GM21723 (cell line): ENCODE results near the gene PDXP.
"Not testable (repeated sequence)": the region's sequence is repeated elsewhere in the genome, so short reads cannot be mapped to it uniquely, and the experiment has no call there.

Experiments
- ATAC-seq: cut with Tn5 transposase; IDR thresholded peaks from one replicate; pipeline ENCODE4 v1.9.1; 2021; ENCODE audit warnings: mild to moderate bottlenecking, moderate library complexity; ENCODE audit not compliant: unreplicated experiment

Gene PDXP

GRCh38 chr22:37672920-37673455, 14.5 kb downstream of the PDXP start:
- ATAC-seq, result no peak

- ATAC-seq, result no peak
Observed at GRCh38 chr22:37674248-37674647, 15.7 kb downstream of the PDXP start.

DNA sequence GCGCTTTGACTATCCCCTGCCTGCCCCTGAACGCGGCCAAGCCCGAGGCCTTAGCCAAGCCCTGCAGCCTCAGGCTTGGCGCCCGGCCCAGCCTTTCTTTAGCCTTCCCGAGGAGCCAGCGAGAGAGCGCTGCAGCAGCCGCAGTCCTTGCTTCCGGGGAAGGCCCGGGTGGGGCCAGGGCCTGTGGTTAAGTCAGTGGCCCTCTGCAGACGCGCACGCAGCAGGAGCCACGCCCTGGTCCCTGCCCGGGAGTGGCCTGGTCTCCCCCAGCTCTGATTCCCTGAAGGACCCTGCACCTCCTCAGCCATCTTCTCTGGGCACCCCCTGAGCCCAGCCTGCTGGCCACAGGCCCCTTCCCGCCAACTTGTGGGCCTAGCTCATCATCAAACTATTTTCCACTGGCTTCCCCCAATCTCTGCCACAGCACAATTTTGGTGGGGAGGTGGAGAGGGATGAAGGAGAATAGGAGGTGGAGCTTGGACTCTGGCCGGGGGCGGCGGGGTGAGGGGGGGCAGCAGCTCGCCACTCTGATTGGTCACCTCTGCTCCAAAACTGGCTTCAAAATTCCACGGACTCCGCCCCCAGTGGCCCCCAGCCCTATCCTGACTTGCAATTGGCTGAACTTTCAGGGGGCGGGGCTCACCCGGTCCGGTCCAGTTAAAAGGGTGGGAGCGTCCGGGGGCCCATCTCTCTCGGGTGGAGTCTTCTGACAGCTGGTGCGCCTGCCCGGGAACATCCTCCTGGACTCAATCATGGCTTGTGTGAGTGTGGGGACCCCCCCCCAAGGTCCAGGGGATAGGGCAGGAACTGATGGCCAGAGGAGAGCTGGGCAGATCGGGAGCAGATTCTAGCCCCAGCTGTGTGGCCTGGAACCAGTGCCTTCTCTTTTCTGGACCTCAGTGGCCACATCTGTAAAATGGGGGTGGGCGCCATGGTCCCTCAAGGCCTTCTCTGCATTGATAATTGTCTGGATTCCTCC, 16.7 kb downstream of the PDXP start, which contains the start of gene LGALS1:
TSS of gene LGALS1 (plus strand) at position 686 of the 979 bp plus-strand sequence. CDS start at position 753, 67 bp downstream.
- ATAC-seq, result peak; percentile 46

DNA sequence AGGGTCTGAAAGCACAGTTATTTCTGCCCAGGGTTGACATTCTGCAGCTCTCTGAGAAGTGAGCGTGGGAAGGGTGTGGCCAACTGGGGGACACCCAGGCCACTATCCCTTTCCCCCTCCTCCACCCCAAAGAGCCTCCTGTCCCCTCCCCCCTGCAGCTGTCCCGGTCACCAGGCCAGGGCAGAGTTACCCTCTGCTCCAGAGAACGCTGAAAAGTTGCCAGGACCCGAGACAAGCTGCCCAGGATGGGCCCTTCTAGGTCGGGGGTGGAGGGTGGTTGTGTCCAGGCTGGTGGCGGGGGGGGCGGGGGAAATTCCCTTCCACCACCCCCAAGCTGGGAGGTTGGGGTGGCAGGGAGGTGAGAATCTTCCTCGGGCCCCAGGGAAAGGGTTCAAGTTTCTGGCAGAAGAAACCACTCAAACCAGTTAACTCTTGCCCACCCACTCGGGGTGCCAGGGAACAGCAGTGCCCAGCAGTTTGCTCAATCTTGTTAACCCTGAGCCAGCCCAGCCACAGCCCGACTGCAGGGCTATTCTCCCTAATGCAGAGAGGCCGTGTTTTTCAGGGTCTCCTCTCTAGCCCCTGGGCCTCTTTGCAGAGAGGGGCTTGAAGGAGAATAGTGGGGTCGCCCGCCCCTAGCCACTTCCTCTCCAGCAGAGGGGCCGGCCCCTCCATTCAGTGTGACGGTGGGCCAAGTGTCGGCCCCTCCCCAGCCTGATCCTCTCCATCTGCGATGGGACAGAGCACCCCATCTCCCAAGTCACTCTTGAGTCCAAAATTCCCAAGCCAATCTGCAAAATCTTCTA, 17.6 kb downstream of the PDXP start:
- ATAC-seq, result peak; percentile 4

GRCh38 chr22:37676736-37677492, 18.4 kb downstream of the PDXP start:
- peak; percentile 44 for ATAC-seq

DNA sequence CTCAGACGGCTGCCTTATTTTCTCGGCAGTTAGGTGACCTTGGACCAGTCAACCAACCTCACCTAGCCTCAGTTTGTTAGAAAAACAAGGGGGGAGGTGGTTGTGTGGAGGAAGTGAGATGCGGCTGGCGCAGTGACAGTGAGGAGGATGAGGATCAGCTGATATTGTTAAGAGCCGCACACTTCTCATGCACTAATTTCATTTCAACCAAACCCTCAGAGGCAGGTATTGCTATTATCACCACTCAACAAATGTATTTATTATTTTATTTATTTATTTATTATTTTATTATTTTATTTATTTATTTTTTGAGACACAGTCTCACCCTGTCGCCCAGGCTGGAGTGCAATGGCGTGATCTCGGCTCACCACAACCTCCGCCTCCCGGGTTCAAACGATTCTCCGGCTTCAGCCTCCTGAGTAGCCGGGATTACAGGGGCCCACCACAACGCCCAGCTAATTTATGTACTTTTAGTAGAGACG, 19.0 kb downstream of the PDXP start:
- no peak for ATAC-seq

DNA sequence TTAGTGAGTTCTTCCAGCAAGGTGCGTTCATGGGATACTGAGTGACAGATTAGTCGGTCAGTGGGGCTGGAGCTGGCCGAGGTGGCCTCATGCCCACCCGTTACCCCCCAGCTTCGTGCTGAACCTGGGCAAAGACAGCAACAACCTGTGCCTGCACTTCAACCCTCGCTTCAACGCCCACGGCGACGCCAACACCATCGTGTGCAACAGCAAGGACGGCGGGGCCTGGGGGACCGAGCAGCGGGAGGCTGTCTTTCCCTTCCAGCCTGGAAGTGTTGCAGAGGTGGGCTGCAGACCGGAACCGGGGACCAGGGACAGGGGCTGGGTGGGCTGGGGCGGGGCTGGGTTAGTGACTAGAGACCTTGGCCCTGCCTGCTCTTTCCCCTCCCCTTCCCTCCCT, 19.8 kb downstream of the PDXP start:
- ATAC-seq, result no peak

DNA sequence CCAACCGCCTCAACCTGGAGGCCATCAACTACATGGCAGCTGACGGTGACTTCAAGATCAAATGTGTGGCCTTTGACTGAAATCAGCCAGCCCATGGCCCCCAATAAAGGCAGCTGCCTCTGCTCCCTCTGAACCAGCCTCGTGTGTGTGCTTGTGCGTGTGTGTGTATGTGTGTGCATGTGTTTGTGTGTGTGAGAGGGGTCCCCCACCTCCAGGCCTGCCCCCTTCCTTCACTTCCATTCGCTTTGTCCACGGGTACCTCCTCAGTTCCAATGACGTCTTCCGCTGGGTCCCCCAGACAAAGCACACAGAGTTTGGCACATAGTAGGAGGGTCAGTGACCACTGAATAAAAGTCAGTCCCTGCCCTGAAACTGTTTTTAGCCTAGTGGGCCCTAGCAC, 21.1 kb downstream of the PDXP start:
- ATAC-seq, result no peak

DNA sequence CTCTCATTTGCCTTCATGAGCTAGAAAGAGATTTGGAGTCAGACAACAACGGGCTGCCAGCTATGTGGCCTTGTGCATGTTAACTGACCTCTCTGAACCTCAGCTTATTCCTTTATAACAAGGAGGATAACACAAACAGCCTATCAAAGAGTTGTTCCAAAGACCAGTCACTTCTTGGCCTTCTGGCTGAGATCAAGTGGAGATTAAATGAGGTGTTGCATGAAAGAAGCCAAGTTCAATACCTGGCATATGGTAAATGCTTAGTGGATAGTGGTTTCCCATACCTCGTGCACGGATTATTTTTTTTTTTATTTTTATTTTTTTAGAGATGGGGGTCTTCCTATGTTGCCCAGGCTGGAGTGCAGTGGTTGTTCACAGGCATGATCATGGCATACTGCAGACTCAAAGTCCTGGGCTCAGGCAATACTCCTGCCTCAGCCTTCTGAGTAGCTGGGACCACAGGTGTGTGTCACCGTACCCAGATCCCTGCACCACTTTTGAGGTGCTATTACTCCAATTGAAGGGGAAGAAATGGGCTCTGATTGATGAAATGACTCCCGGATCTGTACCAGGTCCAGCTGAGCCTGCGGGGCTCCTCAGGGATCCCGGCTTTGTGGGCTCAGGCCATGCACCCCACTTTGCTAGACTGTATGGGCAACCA, 21.8 kb downstream of the PDXP start:
- ATAC-seq, result no peak

GRCh38 chr22:37681001-37681424, 22.5 kb downstream of the PDXP start:
- no peak for ATAC-seq

DNA sequence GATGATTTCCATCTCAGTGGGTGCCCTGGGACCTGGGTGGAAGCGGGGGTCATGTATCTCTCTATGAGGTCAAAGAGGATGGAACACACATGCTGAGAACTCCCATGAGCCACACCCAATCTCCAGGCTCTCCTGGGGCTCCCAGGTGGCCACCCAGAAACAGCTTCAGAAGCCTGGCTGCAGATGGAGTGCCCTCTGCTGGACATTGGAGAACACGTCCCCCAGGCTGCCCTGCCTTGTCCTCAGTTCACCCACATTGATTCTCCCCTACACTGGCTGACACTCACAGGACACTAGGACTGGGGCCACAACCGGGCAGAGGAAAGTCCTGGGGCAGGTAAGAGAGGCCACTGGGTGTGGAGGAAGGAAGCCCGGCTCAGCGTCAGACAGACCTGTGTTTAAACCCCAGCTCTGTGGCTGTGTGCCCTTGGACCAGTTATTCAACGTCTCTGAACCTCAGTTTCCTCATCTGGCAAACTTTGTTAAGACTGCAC, 23.1 kb downstream of the PDXP start:
- no peak for ATAC-seq

DNA sequence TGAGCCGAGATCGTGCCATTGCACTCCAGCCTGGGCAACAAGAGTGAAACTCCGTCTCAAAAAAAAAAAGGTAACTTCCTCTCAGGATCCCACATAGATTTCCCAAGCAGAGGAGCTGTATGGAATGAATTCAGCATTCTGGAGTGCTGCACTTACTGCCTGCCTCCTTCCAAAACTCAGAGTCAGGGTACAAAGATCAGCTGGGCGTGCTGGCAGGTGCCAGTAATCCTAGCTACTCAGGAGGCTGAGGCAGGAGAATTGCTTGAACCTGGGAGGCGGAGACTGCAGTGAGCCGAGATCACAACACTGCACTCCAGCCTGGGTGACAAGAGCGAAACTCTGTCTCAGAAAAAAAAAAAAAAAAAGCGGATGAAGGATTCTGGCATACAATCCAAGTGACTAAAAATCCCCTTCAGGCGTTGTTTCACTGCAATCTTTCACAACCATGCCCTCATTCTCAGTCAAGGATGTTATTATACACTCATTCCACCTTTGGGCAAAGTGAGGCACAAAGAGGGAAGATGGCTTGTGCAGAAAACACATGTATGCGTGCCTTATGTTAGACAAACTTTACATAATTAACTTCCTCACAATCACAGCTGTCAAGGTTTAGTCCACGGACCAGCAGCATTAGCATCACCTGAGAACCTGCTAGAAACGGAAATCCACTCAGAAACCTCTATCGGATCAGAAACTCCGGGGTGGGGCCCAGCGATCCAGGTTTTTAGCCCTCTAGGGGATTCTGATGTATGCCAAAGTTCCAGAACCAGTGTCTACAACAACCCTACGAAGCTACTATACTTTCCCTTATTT, 26.5 kb downstream of the PDXP start:
- no peak for ATAC-seq

- ATAC-seq, result peak; percentile 79
Observed at GRCh38 chr22:37686002-37686982, 27.8 kb downstream of the PDXP start, which contains the start of gene NOL12. NOL12 (plus strand) TSS chr22:37686343; CDS start chr22:37686393, 50 bp downstream.

DNA sequence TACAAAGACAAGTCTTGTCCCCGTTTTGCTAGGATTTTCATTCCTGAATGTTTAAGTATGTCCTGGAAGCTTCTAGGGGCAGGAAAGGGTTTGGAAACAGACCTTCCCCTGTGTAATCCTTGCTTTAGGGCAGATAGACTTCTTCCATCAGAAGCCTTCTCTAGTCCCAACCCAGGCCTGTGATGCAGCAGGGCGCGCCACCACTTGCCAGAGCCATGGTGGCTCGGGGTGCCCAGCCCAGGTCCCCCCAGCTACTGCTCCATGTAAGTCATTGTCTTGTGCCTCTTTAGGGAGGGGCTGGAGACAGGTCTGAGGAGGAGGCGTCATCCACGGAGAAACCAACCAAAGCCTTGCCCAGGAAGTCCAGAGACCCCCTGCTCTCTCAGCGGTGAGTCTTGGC, 31.9 kb downstream of the PDXP start:
- ATAC-seq, result no peak

DNA sequence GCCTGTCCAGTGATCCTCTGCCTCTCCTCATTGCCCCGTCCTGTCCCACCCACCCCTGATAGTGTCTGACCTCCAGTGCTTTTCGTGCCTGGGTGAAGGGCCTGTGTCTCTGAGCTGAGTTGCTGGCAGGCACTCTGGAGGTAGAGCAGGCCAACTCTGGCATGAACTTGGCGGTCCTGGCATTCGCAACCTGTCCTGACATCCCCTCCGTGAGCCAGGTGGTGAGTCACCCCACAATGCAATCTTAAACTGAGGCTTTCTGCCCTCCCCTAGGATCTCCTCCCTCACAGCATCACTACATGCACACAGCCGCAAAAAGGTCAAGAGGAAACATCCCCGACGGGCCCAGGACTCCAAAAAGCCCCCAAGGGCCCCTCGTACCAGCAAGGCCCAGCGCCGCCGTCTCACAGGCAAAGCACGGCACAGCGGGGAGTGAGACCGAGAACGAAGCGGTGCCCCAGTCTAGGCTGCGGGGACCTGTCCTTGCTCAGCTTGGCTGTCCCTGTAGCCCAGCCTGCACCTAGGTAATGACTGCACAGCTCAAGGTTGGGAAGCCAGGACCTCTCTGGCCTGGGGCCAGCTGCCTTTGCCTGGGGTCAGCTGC, 32.5 kb downstream of the PDXP start:
- ATAC-seq, result no peak

GRCh38 chr22:37692627-37693285, 34.2 kb downstream of the PDXP start:
- no peak for ATAC-seq

GRCh38 chr22:37694131-37694530, 35.6 kb downstream of the PDXP start:
- ATAC-seq, result not testable (repeated sequence)
